ENCODE results near the gene PLCG1.
A peak's percentile ranks its signal among the peaks of the same experiment; 100 is the strongest.
"Not testable (repeated sequence)": the region's sequence is repeated elsewhere in the genome, so short reads cannot be mapped to it uniquely, and the experiment has no call there.

The PLCG1 gene

GRCh38 chr20:41136680-41137613, at the start of gene PLCG1:
Gene PLCG1, plus strand, starts transcription at chr20:41137543. Its CDS starts 99 bp downstream, at chr20:41137642.
- DNase-seq (ENCODE audit: low read depth, low spot score) = peak; percentile 56

GRCh38 chr20:41087777-41088176, 49.6 kb upstream of the PLCG1 start:
- no peak for DNase-seq (ENCODE audit: low read depth, low spot score)

- no peak for DNase-seq (ENCODE audit: low read depth, low spot score)
Measured at GRCh38 chr20:41089555-41089954, 47.8 kb upstream of the PLCG1 start.

DNA sequence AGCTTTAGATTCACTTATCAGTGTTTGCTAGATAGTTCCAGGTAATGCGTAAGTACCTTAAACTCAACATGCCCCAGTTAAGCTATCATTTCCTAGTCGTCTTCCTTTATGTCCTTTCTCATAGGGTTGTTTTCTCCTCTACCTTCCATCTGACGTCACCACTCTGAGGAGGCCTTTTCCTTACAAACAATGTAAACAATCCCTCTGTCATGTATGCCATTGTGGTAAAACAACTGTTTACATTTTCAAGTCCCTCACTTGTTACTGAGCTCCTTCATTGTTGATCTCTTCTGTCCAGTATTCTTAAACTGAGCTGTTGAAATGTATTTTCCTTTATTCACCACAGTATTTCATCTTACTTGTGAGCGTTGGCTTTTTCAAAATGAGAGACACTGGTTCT, 45.4 kb upstream of the PLCG1 start:
- DNase-seq (ENCODE audit: low read depth, low spot score) = no peak

- no peak for DNase-seq (ENCODE audit: low read depth, low spot score)
Measured at GRCh38 chr20:41094353-41095055, 42.8 kb upstream of the PLCG1 start.

DNA sequence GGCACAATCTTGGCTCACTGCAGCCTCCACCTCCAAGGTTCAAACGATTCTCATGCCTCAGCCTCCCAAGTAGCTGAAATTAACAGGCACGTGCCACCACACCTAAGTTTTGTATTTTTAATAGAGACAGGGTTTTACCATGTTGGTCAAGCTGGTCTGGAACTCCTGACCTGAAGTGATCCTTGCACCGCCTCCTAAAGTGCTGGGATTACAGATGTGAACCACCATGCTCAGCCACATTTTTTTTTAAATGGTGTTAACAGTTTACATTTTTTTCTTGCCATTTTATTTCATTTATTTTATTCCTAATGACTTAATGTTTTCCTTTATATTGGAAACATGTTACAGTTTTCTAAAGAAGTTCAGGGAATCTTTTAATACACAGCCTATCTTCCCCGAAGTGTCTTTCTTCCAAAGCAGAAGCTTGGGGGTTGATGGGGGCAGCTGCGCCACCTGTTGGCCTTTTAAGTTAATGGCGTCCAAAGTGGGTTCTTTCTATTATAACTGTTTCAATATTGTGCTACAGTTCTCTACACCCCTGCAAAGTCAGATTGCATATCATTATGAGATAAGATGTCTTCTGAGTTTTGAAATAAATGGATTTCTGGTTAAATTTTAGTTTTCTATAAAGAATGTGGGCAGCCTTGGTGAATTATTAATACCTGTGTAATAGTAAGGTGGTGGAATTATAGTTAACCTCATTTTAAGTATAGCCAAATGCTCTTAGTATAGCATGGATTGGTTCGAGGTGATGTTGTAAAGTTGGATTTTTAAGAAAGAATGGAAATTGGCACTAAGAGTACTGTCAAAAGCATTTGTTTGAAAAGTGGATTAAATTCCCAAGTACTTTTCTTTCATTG, 42.0 kb upstream of the PLCG1 start:
- DNase-seq (ENCODE audit: low read depth, low spot score) = no peak

DNA sequence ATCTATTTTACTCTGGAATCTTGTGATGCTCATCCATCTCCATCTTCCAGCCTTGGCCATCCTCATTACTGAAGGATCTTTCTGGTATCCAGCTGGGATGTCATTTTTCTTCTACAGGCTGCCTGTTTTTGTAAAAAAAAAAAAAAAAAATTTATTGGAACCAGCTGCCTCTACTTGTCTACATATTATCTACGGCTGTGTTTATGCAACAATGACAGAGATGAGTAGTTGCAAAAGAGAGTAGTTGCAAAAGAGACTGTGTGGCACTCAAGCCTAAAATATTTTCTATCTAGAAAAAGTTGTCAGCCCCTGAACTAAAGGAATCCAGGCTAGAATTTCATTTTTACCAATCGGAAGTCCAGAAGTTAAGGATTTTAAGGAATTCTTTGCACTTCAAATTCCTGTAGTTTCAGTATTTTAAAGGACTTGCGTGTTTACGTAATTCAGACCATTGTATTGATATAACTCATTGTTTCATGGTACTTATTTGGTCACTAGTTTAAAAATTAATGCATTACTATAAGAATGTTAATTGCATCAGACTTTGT, 38.6 kb upstream of the PLCG1 start:
- no peak for DNase-seq (ENCODE audit: low read depth, low spot score)

- no peak for DNase-seq (ENCODE audit: low read depth, low spot score)
Measured at GRCh38 chr20:41100001-41100480, 37.3 kb upstream of the PLCG1 start.

DNA sequence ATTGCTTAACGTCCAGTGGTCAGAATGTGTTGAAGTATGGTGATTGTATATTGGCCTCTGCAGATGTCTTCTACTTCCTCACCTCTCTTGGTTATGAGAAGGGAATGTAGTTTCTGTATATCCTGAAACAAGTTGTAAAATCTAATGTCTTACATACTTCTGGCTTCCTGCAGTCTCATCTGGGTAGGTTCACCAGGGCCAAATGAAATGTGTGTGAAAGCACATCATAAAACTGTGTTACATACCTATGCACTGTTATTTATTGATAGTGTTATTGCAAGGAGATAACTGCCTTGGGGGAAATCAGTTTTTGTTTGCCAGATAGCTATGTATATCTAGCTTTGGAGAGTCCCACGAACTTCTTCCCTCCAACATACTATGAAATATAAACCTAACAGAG, 35.7 kb upstream of the PLCG1 start:
- no peak for DNase-seq (ENCODE audit: low read depth, low spot score)

- no peak for DNase-seq (ENCODE audit: low read depth, low spot score)
Measured at GRCh38 chr20:41108531-41108930, 28.8 kb upstream of the PLCG1 start.

DNA sequence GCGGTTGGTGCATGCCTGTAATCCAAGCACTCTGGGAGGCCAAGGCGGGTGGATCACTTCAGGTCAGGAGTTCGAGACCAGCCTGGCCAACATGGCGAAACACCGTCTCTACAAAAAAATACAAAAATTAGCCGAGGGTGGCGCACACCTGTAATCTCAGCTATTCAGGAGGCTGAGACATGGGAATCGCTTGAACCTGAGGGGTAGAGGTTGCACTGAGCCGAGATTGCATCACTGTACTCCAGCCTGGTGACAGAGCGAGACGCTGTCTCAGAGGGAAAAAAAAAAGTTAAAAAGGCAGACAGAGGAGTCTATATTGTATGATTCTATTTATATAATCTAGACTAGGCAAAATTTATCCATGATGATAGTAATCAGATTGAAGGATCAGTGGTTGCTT, 27.3 kb upstream of the PLCG1 start:
- no peak for DNase-seq (ENCODE audit: low read depth, low spot score)

- DNase-seq (ENCODE audit: low read depth, low spot score) = no peak
Measured at GRCh38 chr20:41110930-41111577, 26.3 kb upstream of the PLCG1 start.

- DNase-seq (ENCODE audit: low read depth, low spot score) = no peak
Measured at GRCh38 chr20:41111578-41111951, 25.8 kb upstream of the PLCG1 start.

DNA sequence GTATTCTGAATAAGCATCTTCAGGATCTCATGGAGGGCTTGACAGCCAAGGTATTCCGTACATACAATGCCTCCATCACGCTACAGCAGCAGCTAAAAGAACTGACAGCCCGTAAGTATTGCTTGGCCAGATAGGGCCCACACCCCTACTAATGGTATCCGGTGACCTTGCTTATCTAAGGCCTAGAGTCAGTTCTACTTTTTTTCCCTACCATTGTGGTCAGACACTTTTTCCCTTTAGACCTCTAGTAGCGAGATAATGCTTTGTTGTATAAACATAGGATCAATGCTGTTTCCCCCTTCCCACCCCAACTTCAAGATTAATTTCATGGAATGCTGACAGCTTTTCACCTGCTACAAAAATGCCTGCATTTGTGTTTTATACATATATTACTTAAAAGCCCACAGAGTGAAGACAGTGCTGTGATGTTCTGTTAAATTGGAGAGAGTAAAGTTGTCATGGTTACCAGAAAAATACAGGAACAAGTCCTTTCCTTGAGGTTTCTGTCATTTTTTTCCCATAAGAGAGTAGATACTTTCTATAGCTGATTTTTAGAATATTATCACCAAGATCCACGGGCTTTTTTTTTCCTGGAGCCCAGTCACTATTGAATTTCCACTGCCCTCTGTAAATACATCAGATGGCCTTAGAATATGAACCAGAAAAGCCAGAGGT, 20.9 kb upstream of the PLCG1 start:
- DNase-seq (ENCODE audit: low read depth, low spot score) = no peak

- DNase-seq (ENCODE audit: low read depth, low spot score) = not testable (repeated sequence)
Measured at GRCh38 chr20:41118159-41118558, 19.2 kb upstream of the PLCG1 start.

DNA sequence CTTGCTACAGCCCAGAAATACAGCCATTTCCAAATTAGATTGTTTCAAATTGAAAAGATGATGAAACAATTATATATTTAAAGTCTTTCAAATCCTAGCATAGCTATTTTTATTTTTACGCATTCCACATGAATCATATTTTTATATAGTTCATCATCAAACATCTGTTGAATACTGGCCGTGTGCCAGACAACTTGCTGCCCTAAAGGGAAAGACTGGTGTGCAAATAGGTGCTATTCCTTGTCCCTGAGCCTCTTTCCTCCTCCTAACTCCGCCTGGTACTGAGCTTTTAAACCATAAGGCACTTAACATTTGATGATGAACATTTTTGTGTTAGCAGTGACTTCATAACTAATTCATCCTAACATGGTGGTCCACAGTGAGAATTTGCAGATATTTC, 18.7 kb upstream of the PLCG1 start:
- no peak for DNase-seq (ENCODE audit: low read depth, low spot score)

- DNase-seq (ENCODE audit: low read depth, low spot score) = no peak
Measured at GRCh38 chr20:41119614-41120561, 17.5 kb upstream of the PLCG1 start.

DNA sequence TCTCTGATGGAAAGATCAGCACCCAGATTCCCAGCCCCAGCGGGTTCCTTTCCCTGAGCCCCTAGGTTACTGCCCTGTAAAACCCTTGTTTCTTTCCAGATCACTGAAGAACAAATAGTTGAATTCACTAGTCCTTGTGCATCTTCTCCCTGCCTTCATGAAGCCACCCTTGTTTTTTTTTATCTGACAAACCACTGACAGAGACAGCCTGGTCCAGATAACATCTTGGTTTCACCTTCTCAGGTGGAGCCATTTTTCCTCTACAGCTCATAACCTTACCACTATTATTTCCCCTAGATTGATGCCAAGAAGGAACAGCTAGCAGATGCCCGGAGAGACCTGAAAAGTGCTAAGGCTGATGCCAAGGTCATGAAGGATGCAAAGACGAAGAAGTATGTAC, 15.9 kb upstream of the PLCG1 start:
- DNase-seq (ENCODE audit: low read depth, low spot score) = no peak

DNA sequence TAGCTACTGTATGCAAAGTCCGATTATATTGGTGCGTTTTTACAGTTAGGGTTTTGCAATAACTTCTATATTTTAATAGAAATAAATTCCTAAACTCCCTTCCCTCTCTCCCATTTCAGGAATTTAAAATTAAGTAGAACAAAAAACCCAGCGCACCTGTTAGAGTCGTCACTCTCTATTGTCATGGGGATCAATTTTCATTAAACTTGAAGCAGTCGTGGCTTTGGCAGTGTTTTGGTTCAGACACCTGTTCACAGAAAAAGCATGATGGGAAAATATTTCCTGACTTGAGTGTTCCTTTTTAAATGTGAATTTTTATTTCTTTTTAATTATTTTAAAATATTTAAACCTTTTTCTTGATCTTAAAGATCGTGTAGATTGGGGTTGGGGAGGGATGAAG, 13.7 kb upstream of the PLCG1 start:
- no peak for DNase-seq (ENCODE audit: low read depth, low spot score)

All from brain pericyte (primary cell).